ENCODE data around the gene C1orf210. TPM values are rescaled to one million over a fixed set of nuclear protein-coding genes. Genes with fewer than 3 reads are reported as not detected.

Gene C1orf210
- total and polyA plus RNA-seq, 2 of the 13 experiments (the other 11 are each of a cell fraction or from before 2014, with no cell fraction given) = 0.49 to 5.1 TPM

GRCh38 chr1:43334453-43335205 is 49.2 kb upstream of the C1orf210 start:
- in situ Hi-C loops (cut with HindIII; ENCODE audit: extremely low pct_ligation_motif_present, low pct_unique_long_range_greater_than_20kb) (no loop called here), intact Hi-C loops (cut with micrococcal nuclease; ENCODE audit: unreplicated experiment) (no loop called here)
- DNase-seq (ENCODE audit: low spot score) = no peak
- WGBS (ENCODE audit: low lambda C conversion rate) = 38% methylated on average over 7 of the region's 7 CpGs
- ChIA-PET CTCF (ENCODE audit: low intra/inter-chr PET ratio, low total read pairs) (no interaction called here), POLR2A (interaction anchor here (1.3 kb wide), 1 partner anchor 14 kb away, joined by 3 read pairs; no protein-coding TSS in a partner anchor)
- BruUV-seq (replicated peaks) = no TSS peak
- Histone ChIP-seq H3K36me3 (replicated peaks in 1 of 2; ENCODE audit: control insufficient read depth in 1 of 2, insufficient read depth in 2 of 2, low read length in 2 of 2) (no peaks in the 10 kb centered on the region), H3K9ac (ENCODE audit: insufficient read depth, low read depth, low read length) (no peak overlapping the region), H3K4me3 (replicated peaks in 1 of 3; ENCODE audit: insufficient read depth in 1 of 3, low read depth in 2 of 3, low read length in 3 of 3) (no peak overlapping the region), H3K27ac (ENCODE audit: extremely low read length, insufficient read depth, low read length) (no peak overlapping the region), H3K79me2 (ENCODE audit: insufficient read depth, low read length) (no peaks in the 10 kb centered on the region), H3K4me2 (ENCODE audit: low read depth, low read length) (no peak overlapping the region), H3K4me1 (ENCODE audit: insufficient read depth, low read length) (peaks cover 8% of the 10 kb centered on the region), H3K9me3 (ENCODE audit: low read length) (no peaks in the 10 kb centered on the region), H4K20me1 (ENCODE audit: insufficient read depth, low read length) (no peaks in the 10 kb centered on the region), H2AFZ (ENCODE audit: low read length) (no peak overlapping the region), H3K27me3 (ENCODE audit: control insufficient read depth in 1 of 2, insufficient read depth in 2 of 2, low read length in 2 of 2) (no peaks in the 10 kb centered on the region; a peak in 1 of 5 replicates)
- no peak for ATAC-seq
- FAIRE-seq = no peak
- TF ChIP-seq SMAD9 (CRISPR knock-in tag; IDR thresholded peaks at IDR 0.05) (no peak), GMEB1 (CRISPR knock-in tag; IDR thresholded peaks at IDR 0.05; ENCODE audit: borderline replicate concordance) (no peak), LCORL (IDR thresholded peaks at IDR 0.05) (no peak), LCORL (CRISPR knock-in tag; IDR thresholded peaks at IDR 0.05) (no peak), RBFOX2 (IDR thresholded peaks at IDR 0.05; ENCODE audit: low read depth, low read length) (no peak), ZBTB25 (CRISPR knock-in tag; IDR thresholded peaks at IDR 0.05) (no peak), HNRNPLL (IDR thresholded peaks at IDR 0.05; ENCODE audit: low read depth, low read length, poor library complexity, severe bottlenecking) (no peak), ZNF597 (CRISPR knock-in tag; IDR thresholded peaks at IDR 0.05) (no peak), PRMT3 (CRISPR knock-in tag; IDR thresholded peaks at IDR 0.05; ENCODE audit: borderline replicate concordance, low read depth) (no peak), MYNN (CRISPR knock-in tag; IDR thresholded peaks at IDR 0.05; ENCODE audit: low read depth) (no peak), REST (IDR thresholded peaks at IDR 0.05; ENCODE audit: borderline replicate concordance in 1 of 2, low read depth in 1 of 2, low read length in 2 of 2) (no peak), ZNF562 (CRISPR knock-in tag; IDR thresholded peaks at IDR 0.05; ENCODE audit: borderline replicate concordance) (no peak), TFAP4 (IDR thresholded peaks at IDR 0.05; ENCODE audit: borderline replicate concordance, low read depth) (no peak), HES4 (CRISPR knock-in tag; IDR thresholded peaks at IDR 0.05; ENCODE audit: borderline replicate concordance) (no peak)
